HG03175 (cell line): ENCODE data around the gene CIB4.

Experiments
- ATAC-seq: cut with Tn5 transposase; IDR thresholded peaks from one replicate; pipeline ENCODE4 v1.9.1; 2021; ENCODE audit warnings: mild to moderate bottlenecking, moderate library complexity; ENCODE audit not compliant: unreplicated experiment

CIB4 gene

DNA sequence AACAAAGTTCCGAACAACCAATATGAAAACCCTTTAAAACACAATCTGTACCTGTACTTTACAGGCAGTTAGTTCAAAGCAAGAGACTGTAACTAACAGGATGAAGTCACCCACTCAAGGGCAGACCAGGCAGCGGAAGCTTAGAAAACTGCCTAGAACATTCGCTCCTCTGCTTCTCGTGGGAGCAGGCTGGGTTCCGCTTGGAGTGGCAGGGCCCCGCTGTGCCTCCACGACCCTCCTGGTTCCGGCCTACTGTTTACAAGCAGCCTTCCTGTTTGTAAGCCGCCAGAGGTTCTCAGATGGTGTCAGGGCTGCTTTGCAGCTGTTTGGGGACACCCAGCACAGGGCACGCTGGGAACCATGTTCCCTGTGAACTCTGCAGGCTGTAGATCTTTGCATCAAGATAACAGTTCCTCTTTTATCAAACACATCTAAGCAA is 31.3 kb downstream of the CIB4 start:
- no peak for ATAC-seq

DNA sequence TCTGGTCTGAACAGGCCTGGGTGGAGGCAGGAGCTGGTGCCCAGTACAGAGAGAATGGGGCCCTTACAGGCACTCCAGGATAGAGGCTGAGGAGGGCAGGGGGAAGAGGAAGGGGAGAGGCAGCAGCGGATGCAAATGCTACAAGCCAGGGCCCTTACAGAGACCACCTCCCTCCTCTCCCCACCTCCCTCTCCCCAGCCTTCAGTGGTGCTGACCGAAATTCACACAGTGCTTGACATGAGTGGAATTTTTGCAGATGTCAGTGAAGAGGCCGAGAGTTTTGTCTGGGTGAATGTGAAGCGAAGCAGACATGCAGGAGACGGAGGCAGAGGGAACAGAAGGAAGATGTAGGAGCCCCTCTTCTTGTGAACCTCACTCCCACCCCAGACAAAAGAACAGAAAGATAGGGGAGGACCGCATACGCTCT is 31.9 kb downstream of the CIB4 start:
- ATAC-seq = no peak

DNA sequence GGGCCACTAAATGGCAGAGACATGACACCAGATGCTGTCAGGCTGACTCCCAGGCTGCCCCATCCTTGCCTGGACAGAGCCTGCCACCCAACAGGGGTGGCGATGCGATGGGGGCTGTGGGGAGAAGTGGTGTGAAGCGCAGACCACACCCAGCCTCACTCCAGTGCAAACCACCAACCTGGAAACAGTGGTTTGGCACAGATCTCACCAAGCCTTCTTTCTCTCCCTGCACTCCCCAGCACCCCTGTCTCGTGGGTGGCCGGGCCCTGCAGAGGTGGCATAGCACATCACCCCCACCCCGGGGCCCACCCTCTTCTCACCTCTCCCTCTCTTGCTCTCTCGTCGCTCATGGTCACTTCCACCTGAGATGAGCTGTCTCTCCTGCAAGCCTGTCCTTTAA is 32.6 kb downstream of the CIB4 start:
- ATAC-seq = no peak

DNA sequence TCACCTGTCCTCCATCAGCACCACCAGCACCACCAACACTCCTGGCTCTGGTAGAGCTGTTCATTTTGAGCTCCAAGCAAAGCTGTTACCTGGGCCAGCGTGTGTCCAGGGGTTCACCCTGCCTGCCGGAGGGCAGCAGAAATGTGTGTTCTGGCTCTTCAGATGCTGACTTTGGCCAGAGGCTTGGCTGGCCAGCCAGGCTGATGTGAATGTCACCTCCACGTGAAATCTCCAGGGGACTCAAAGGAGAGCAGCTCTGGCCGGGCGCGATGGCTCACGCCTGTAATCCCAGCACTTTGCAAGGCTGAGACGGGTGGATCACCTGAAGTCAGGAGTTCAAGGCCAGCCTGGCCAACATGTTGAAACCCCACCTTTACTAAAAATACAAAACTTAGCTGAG is 33.5 kb downstream of the CIB4 start:
- ATAC-seq = no peak

DNA sequence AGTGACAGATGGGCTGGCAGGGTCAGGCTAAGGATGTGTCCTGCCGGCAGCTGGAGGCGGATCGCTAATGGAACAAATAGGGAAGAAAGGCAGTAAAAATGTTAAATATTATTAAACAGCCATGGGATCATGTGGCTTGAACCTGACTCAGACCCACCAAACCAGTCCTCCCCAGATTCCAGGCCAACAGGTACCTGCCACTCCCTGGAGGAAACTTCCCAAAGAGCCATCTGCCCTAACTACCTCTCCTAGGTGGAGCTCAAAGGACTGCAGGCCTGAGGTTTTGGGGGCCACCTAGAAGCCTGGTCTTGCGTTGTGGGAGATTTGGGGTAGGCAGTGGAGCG is 34.3 kb downstream of the CIB4 start:
- ATAC-seq = no peak

DNA sequence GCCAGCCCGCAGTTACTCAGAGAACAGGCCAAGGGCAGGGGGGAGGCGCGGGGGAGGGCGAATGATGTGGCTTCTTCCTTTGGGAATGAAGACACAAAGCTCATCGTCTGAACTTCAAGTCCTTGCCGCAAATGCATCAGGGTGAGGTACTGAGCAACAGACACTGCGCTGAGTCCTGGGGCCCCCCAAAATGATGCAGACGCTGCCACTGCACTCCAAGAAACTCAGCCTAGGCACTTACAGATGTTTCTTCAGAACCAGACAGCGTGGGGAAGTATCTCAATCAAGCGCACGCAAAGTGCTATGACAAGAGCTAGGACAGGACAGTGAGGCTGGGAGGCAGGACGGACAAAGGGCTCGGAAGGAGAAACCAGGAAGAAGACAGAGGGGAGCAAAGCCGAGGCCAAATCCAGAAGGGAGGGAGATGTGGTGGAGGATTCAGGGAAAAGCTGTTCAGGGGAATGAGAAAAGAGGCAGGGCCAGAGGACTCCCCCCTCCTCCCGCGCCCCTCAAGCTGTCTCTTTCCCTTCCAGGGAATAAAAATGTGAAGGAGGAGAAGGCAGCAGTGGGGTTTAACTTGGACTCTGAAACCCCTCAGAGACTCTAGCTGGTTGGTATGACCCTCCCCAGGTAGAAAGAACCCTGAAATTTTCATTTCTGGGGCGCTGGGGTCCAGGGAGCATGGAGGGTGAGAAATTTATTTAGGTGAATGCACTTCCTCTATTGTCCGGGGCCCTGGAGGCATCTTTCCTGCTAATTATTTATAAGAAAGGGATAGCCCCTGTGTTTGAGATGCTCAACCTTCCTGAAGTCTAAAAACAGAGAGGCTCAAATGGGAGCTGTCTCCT is 34.9 kb downstream of the CIB4 start:
- no peak for ATAC-seq

DNA sequence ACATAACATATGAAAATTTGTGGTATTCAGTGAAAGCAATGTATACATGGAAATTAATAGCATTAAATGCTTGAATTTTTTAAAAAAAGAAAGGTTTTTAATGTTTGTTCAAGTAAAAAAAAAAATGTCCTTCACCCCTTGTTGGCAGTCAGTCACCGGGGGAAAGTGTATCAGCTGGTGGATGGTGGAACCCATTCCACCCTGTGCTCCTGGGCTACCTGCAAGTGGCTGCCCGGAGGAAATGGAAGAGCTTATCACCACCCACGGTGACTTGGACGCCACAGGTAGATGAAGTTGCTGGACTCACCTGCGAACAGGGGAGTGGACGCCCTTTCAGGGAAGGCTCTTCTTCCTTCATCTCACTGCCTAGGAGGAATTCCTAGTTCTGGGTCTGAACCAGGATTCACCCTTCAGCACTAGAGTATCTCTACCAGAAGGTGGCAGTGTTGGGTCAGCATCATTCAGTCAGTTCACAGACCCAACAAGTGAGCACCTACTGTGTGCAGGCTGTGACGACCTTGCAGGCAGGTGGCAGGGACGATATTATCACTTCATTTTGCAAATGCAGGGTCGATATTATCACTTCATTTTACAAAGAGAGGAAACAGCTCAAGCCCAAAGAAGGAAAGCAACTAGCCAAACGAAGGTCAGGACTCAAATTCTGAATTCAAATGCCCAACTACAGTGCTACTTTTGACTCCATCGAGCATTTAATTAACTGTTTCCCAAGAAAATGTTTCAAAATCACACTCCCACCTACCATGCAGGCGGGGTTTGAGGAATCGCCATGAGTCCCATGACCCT is 35.8 kb downstream of the CIB4 start:
- no peak for ATAC-seq

DNA sequence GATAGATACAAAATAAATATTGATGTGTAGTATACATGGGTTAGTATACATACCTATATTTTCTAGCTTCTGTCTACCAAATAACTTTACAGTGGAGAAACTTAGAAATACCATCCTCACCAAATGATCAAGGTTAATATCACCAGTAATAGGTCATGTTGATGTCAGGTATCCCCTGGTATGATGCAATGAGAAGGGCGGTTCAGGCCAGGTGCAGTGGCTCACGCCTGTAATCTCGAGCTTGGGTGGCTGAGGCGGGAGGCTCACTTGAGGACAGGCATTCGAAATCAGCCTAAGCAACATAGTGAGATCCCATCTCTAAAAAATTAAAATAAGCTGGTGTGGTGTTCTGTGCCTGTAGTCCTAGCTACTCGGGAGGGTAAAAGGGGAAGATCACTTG is 38.6 kb downstream of the CIB4 start:
- no peak for ATAC-seq

DNA sequence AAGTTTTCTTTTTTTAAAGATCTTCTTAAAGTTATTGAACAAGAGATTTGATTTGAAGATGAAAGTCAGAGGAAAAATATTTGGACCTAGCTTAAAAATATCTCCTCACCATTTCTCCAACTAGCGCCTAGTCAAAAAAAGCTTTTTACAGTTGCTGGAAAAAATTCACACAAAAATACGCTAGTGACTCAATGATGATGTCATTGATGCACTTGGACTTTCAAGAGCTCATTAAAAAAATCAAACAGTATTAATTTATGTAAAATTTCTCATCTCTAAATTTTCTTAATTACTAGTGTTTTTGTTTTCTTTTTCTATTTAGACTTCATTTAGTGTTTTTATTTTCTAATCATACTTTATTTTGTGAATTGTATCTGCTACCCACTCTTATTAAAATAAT is 41.8 kb downstream of the CIB4 start:
- no peak for ATAC-seq

DNA sequence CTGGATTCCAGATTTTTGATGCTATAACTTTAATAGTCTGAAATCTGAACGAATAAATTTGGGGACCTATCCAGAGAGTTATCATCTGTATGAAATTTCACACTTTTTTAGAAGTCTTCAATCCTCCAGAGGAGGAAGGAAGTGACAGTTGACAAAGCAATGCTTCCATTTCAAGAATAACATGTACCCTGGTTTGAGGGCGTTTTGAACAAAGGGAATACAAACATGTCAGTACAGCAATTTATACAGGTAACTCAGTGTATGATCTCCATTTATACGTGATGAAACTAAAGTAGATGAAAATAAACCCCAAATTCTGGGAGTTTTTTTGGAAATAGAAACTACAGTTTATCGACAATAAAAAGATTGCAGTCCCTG is 42.2 kb downstream of the CIB4 start:
- no peak for ATAC-seq

DNA sequence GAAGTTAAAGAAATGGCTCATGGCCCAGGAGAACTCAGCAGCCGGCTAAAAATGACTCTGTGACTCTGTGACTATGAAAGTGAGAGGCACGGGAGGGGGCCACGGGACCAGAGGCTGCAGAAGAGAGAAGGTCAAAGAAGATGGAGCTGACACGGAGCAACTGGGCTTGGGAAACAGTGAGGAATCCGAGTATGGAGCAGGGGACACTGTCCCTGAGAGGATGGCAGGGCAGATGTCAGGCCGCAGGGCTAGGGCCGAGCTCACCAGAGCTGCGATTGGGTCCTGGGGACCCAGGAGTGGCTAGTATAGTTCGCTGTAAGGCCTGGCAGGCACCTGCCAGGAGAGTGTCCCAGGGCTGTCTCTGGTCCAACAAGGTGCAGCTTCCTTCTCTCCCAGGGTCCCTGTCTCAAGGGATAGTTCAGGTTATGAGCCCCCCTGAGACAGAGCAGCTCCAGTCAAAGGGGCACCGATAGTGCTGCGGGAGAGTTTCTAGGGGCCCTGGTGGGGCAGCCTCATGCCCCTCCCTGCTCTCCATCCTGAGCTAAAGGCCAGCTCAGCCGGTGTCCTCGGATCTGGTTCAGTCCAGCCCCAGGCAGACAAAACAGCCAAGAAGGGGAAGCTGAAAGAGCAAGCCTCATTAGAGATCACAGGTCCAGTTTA is 42.7 kb downstream of the CIB4 start:
- no peak for ATAC-seq

DNA sequence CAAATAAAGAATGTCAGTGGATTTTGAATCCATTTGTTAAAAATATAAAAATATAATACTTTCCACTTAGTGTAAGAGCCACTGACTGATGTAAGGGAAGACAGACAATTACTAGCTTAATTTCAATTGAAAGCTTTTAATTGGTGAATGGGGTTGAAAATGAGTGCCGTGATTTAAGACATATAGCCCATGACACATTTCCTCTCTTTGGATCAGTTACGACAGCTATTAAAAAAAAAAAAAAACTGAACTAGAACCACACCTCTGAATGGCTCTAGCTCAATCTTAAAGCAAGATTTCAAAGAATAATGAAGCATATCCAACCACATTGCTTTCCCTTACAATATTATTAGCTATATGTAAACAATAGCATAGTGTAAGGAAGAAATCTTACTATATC is 44.0 kb downstream of the CIB4 start:
- no peak for ATAC-seq

DNA sequence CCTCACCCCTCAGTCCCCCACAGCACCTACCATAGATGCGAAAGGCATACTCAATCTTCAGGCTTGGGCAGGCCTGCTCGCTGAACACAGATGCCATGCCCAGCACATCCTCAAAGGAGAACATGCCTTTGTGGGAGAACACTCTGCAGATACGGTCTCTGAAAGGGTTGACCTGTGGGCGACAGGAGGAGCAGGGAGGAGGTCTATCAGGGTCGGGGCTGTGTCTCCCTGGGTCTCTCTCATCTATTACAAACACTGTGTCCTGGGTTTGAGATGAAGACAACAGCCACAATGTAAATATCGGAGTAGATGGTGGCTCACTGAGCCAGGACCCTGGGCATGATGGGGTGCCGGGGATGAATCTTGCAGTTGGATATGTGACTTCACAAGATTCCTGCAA is 46.0 kb downstream of the CIB4 start:
- ATAC-seq = no peak

DNA sequence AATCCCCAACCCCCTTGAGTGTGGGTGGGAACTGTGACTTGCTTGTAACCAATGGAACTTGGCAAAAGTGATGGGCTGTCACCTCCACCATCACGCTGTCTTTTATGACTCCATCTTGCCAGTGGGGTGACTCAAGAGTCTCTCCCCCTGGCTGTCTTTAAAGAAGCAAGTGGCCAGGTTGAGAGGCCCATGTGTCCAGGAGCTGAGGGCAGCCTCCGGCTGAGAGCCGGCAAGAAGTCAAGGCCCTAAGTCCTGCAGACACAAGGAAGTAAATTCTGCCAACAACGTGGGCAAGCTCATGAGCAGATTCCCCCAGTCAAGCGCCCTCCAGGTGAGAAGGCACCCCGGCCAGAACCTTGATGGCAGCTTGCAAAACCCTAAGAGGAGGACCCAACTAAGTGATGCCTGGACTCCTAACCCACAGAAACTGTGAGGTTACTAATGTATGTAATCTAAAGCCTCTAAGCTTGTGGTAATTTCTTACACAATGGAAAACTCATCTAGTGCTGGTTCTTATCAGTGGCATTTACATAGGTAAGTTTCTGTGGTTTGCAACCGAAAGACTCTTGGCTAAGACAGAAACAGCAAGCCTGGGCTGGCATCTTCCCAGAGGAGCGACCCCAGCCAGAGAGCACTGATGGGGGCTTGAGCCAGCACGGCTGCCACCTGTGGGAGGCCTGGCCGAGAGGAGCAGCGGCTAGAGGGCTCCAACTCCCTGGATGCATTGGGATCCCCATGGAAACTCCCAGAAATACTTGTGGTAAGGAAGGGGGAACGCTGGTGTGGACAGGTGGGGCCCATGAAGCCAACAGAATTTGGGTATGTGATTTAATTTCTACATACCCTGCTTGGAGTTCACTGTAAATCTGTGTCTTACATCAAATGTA is 49.3 kb downstream of the CIB4 start:
- no peak for ATAC-seq

DNA sequence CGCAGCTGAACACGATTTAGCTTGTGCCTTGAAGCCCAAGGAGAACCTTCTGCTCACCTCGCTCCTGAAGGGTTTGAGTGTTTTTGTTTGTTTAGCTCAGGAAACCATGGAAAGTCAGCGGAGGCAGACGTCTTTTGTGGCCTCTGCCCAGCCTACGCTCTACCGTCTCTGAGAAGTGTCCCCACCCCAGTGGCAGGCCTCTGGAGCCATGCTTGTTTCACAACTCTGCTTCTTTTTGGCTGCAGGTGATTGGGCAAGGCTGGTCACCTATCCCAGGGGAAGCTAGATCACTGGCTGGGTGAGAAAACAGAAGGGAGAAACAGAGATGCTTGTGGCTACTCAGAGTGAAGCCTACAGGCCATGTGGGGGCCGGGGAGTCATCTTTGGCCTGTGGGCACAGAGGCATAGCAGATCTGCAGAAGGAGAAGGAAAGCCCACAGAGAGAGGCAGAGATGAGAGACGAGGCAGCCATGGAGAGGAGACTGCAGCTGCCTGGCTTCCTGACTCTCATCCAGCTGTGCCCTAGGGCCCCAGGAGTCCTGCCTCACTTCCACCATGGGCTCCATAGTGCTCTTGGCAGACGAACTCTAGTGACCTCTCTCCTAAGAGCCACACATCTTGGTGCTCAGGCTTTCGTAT is 50.1 kb downstream of the CIB4 start:
- no peak for ATAC-seq

DNA sequence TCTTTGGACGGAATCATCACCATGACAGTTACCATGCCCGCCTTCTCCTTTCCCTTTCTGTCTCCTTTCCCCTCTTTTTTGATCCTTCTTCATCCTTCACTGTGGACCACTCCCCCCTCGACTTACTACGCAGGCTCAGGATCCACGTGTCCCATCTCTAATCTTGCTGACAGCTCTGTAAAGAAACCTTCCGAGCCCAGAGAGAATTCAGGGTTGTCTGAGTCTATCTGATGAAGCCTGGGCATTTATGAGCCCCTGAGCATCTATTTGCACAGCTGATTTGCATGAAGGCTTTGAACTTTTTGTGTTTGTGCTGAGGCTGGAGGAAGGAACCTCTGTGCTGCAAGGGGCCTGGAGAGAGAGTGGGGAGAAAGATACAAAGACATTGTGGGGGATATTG is 50.7 kb downstream of the CIB4 start:
- ATAC-seq = no peak

DNA sequence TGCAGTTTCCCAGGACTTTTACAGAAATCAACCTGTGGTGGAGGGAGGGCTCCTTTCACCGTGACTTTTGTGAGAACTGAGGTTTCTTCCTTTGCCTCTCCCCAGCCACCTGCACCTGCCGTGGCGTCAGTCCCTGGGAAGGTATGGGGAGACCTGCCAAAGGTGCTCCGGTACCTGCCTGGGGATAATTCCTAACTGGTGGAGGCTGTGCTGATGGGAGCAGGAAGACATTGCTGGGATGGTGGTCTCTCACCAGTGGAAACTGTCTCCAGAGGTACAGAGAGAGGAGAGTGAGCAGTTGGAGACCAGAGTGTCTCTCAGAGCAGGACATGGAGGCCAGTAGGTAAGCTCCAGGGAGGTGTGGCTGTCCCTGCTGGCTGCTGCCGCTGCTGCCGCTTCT is 52.6 kb downstream of the CIB4 start:
- ATAC-seq = no peak

DNA sequence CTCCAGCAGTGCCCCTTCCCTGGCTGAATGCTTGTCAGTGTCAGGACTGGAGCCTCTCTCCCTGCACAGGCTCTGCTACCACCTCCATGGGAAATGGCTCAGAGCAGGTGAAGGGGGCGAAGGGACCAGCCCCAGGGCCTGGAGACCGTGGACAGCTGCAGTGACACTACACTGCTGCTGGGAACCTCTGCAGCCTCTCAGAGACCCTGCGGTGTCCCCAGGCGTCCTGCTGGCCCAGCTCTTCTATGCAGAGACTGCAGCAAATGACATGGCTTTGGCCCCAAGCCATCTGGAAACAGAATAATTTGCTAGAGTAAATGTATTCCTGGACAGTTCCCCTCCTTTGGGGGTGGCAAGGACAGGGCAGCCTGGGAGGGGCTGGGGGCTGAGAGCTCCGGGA is 53.2 kb downstream of the CIB4 start:
- ATAC-seq = no peak

DNA sequence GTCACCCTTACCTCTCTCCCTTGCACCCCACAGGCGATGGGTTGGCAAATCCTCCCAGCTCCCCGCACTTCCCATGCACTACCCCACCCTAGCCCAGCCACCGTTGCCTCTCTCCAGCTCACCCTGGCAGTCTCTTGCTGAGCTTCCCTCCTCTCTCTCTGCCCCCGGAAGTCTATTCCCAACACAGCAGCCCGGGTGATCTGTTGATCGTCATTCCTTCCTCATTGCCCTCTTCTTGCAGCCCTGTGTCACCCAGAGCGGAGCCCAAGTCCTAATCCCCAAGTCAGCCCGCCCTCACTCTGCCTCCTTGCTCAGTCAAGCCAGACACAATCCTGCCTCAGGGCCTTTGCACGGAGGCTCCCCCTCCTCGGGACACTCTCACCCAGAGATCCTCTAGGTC is 55.2 kb downstream of the CIB4 start:
- no peak for ATAC-seq

DNA sequence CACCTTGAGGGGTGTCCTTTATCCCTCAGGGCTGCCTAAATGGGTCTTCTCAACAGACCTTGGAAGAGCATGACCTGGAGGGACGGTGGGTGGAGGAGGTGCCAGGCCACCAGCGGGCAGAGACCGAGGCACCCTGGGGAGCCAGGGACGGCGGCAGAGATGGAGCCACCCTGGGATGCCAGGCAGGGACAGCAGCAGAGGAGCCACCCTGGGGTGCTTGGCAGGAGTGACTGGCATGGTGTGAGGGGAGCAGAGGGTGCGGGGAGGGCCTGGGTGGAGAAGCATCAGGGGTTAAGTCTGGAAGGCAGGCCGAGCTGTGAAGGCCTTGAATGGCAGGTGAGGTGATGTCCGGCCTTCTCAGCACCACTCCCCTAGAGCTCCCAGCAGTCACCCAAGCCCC is 56.1 kb downstream of the CIB4 start:
- ATAC-seq = no peak
